GM23338 (cell line): ENCODE results near the gene SYCP2. TPM values are rescaled to one million over a fixed set of nuclear protein-coding genes. Genes with fewer than 3 reads are reported as not detected.

ENCODE experiments used
- ATAC-seq: fragments of 200-7000 bp; cut with Tn5 transposase; 3 replicates; pipeline ENCODE4 v1.9.1; 2020
- DNase-seq: peaks from one replicate; pipeline ENCODE4 v3.0.0-alpha.2; 2015; ENCODE audit warnings: low spot score
- H2AFZ ChIP-seq: fragments of 200-600 bp; sonication (generic); 2 replicates; pipeline ENCODE4 v1.8.0; 2016; ENCODE audit warnings: antibody characterized with exemption, mild to moderate bottlenecking, moderate library complexity
- H3F3A ChIP-seq: fragments of 200-600 bp; sonication (generic); replicated peaks from 2 replicates; pipeline ENCODE4 v1.8.0; 2017; ENCODE audit warnings: antibody characterized with exemption, mixed run types, low read depth
- H3K27ac ChIP-seq: fragments of 200-600 bp; sonication (generic); 2 replicates; pipeline ENCODE4 v1.6.1; 2016; ENCODE audit warnings: low read depth
- H3K27me3 ChIP-seq: fragments of 200-600 bp; sonication (generic); 2 replicates; pipeline ENCODE4 v1.8.0; 2016; ENCODE audit warnings: mild to moderate bottlenecking, mixed run types, moderate library complexity; ENCODE audit not compliant: insufficient read depth
- H3K36me3 ChIP-seq: fragments of 200-600 bp; sonication (generic); 2 replicates; pipeline ENCODE4 v1.8.0; 2016; ENCODE audit warnings: mild to moderate bottlenecking; ENCODE audit not compliant: insufficient read depth
- H3K4me1 ChIP-seq: fragments of 200-600 bp; sonication (generic); 2 replicates; pipeline ENCODE4 v1.8.0; 2016; ENCODE audit warnings: mild to moderate bottlenecking, moderate library complexity; ENCODE audit not compliant: insufficient read depth
- H3K4me2 ChIP-seq: fragments of 200-600 bp; sonication (generic); 2 replicates; pipeline ENCODE4 v1.7.1; 2017; ENCODE audit warnings: mixed run types
- H3K4me3 ChIP-seq: fragments of 200-600 bp; sonication (generic); 2 replicates; pipeline ENCODE4 v1.6.1; 2016; ENCODE audit warnings: mixed run types
- H3K79me2 ChIP-seq: fragments of 200-600 bp; sonication (generic); replicated peaks from 2 replicates; pipeline ENCODE4 v1.8.0; 2017; ENCODE audit warnings: mild to moderate bottlenecking; ENCODE audit not compliant: insufficient read depth
- H3K9me2 ChIP-seq: fragments of 200-600 bp; sonication (generic); 2 replicates; pipeline ENCODE4 v1.8.0; 2017; ENCODE audit not compliant: insufficient read depth
- H4K20me1 ChIP-seq: fragments of 200-600 bp; sonication (generic); replicated peaks from 2 replicates; pipeline ENCODE4 v1.8.0; 2017; ENCODE audit warnings: mild to moderate bottlenecking; ENCODE audit not compliant: insufficient read depth
- H3K27ac Mint-ChIP-seq: 2 replicates; pipeline ENCODE4 v1.8.0; 2020; ENCODE audit warnings: inconsistent platforms, mild to moderate bottlenecking, moderate library complexity, mixed read lengths
- H3K27me3 Mint-ChIP-seq: 3 replicates; pipeline ENCODE4 v1.8.0; 2022; ENCODE audit warnings: low read depth, mild to moderate bottlenecking, moderate library complexity, mixed read lengths, inconsistent platforms; ENCODE audit not compliant: insufficient read depth, poor library complexity
- H3K36me3 Mint-ChIP-seq: 3 replicates; pipeline ENCODE4 v1.8.0; 2021; ENCODE audit warnings: low read depth, mild to moderate bottlenecking, inconsistent platforms, moderate library complexity, mixed read lengths
- H3K4me1 Mint-ChIP-seq: 3 replicates; pipeline ENCODE4 v1.8.0; 2020; ENCODE audit warnings: mild to moderate bottlenecking, inconsistent platforms, mixed read lengths
- H3K4me3 Mint-ChIP-seq: 3 replicates; pipeline ENCODE4 v1.8.0; 2021; ENCODE audit warnings: moderate library complexity, mild to moderate bottlenecking, inconsistent platforms, mixed read lengths
- H3K9me3 Mint-ChIP-seq: 3 replicates; pipeline ENCODE4 v1.8.0; 2020; ENCODE audit warnings: moderate library complexity, mild to moderate bottlenecking, inconsistent platforms, mixed read lengths
- CTCF ChIP-seq, 2 experiments: fragments of 200-600 bp in 1 of 2; sonication (generic) in 1 of 2; conservative IDR thresholded peaks; 2 replicates each; pipeline versions ENCODE4 v1.5.1 to v1.6.1; 2016 to 2017; ENCODE audit warnings: antibody characterized with exemption in 2 of 2, low read depth in 2 of 2, mild to moderate bottlenecking in 2 of 2, moderate library complexity in 1 of 2
- ETS1 ChIP-seq: IDR thresholded peaks from 2 replicates; pipeline ENCODE4 v1.6.1; 2016; ENCODE audit warnings: antibody characterized with exemption
- EZH2 ChIP-seq: fragments of 200-600 bp; sonication (generic); IDR thresholded peaks from one replicate; pipeline ENCODE4 v1.8.0; 2017; ENCODE audit warnings: antibody characterized with exemption, mild to moderate bottlenecking, low read depth; ENCODE audit not compliant: unreplicated experiment
- EZH2phosphoT487 ChIP-seq: fragments of 200-600 bp; sonication (generic); IDR thresholded peaks from one replicate; pipeline ENCODE4 v1.8.1; 2018; ENCODE audit warnings: antibody characterized with exemption; ENCODE audit not compliant: unreplicated experiment
- JUNB ChIP-seq: IDR thresholded peaks from one replicate; pipeline ENCODE4 v1.6.1; 2016; ENCODE audit warnings: antibody characterized with exemption; ENCODE audit not compliant: unreplicated experiment
- NANOG ChIP-seq: IDR thresholded peaks from 2 replicates; pipeline ENCODE4 v1.6.1; 2016; ENCODE audit warnings: antibody characterized with exemption, borderline replicate concordance
- POLR2AphosphoS5 ChIP-seq: IDR thresholded peaks from 2 replicates; pipeline ENCODE4 v1.6.1; 2016; ENCODE audit warnings: antibody characterized with exemption, low read depth
- REST ChIP-seq: IDR thresholded peaks from one replicate; pipeline ENCODE4 v1.6.1; 2018; ENCODE audit warnings: antibody characterized with exemption; ENCODE audit not compliant: unreplicated experiment
- ZNF114 ChIP-seq: fragments of 250-450 bp; sonication (Bioruptor Pico); IDR thresholded peaks from 2 replicates; pipeline ENCODE4 v1.5.0; 2020; ENCODE audit warnings: mild to moderate bottlenecking, moderate library complexity
- ZNF331 ChIP-seq: fragments of 250-450 bp; sonication (Bioruptor Pico); IDR thresholded peaks from 2 replicates; pipeline ENCODE4 v1.5.0; 2020; ENCODE audit warnings: low read depth, mild to moderate bottlenecking, moderate library complexity
- ZNF462 ChIP-seq: fragments of 250-450 bp; sonication (Bioruptor Pico); IDR thresholded peaks from 2 replicates; pipeline ENCODE4 v1.5.0; 2020; ENCODE audit warnings: mild to moderate bottlenecking, moderate library complexity
- polyA plus RNA-seq: library from polyadenylated mRNA; unstranded; fragments of >200 nt; fragmentation: Nextera tagmentation; extraction: Ambion mirVana; gene quantifications from 2 replicates; pipeline ENCODE4 v1.2.1, GENCODE V29; 2016
- total RNA-seq: library from RNA; depleted of rRNA; stranded (reverse); fragments of >200 nt; shearing (Covaris generic); gene quantifications from 2 replicates; pipeline ENCODE4 v1.2.3, GENCODE V29; 2014

The SYCP2 gene
- total and polyA plus RNA-seq, 2 experiments from 2014 or later = 0.50 to 2.1 TPM

- TF ChIP-seq CTCF (conservative IDR thresholded peaks at IDR 0.05; ENCODE audit: low read depth in 2 of 2) (no peak), ZNF114 (CRISPR knock-in tag) (no peak), ZNF331 (CRISPR knock-in tag) (no peak), POLR2AphosphoS5 (no peak), ZNF462 (no peak)
Measured at GRCh38 chr20:59958626-59959025, 25.2 kb upstream of the SYCP2 start (continued).

- no peak within 1 kb of the TSS for H3K4me2 ChIP-seq
- Mint-ChIP-seq H3K36me3 (no peaks in the 10 kb centered on the region), H3K9me3 (no peaks in the 10 kb centered on the region), H3K4me3 (no peak within 1 kb of the TSS), H3K4me1 (peaks cover 5% of the 10 kb centered on the region; the same call in 1 of the 3 replicates), H3K27ac (no peak within 1 kb of the TSS), H3K27me3 (no peaks in the 10 kb centered on the region)
- ATAC-seq (no peak), DNase-seq (no peak)
- H3F3A ChIP-seq = no peaks in the 10 kb centered on the region
- H3K36me3 ChIP-seq = no peaks in the 10 kb centered on the region
- H3K4me3 ChIP-seq = no peak within 1 kb of the TSS
- H3K27ac ChIP-seq = no peak within 1 kb of the TSS
- H3K4me1 ChIP-seq = no peaks in the 10 kb centered on the region
- no peaks in the 10 kb centered on the region for H4K20me1 ChIP-seq
- no peaks in the 10 kb centered on the region for H3K9me2 ChIP-seq
- H3K27me3 ChIP-seq = no peaks in the 10 kb centered on the region
- no peak within 1 kb of the TSS for H2AFZ ChIP-seq
- H3K79me2 ChIP-seq = no peaks in the 10 kb centered on the region
- TF ChIP-seq EZH2phosphoT487 (no peak), ZNF114 (CRISPR knock-in tag) (no peak), EZH2 (no peak), JUNB (no peak), ETS1 (no peak), CTCF (conservative IDR thresholded peaks at IDR 0.05; ENCODE audit: low read depth in 2 of 2) (no peak), NANOG (no peak), REST (no peak)
Measured at GRCh38 chr20:59958123-59958522, 24.7 kb upstream of the SYCP2 start, which contains the start of gene CDH26. Gene CDH26, plus strand, starts transcription at chr20:59958423. Its CDS starts 304 bp downstream, at chr20:59958727.
